HepG2 (cell line): ENCODE data around the gene ZBTB2. TPM values are rescaled to one million over a fixed set of nuclear protein-coding genes. Genes with fewer than 3 reads are reported as not detected.

Experiments used
- HDAC1 ChIP-seq: sonication (generic); formaldehyde crosslinking; IDR thresholded peaks from 2 replicates; pipeline ENCODE4 v1.5.1; 2020; ENCODE audit warnings: mild to moderate bottlenecking, missing genetic modification reagents
- HMG20B ChIP-seq: conservative IDR thresholded peaks from 2 replicates; pipeline ENCODE4 v1.6.1; 2016; ENCODE audit warnings: missing genetic modification reagents, missing compliant biosample characterization
- HNF1B ChIP-seq: sonication (generic); formaldehyde crosslinking; IDR thresholded peaks from 2 replicates; pipeline ENCODE4 v1.5.1; 2020; ENCODE audit warnings: mild to moderate bottlenecking, moderate library complexity, missing genetic modification reagents
- IKZF5 ChIP-seq: IDR thresholded peaks from 2 replicates; pipeline ENCODE4 v1.6.1; 2018; ENCODE audit warnings: missing genetic modification reagents, mild to moderate bottlenecking, missing compliant biosample characterization
- TBX3 ChIP-seq: fragments of 450-650 bp; IDR thresholded peaks from 2 replicates; pipeline ENCODE4 v1.6.1; 2017; ENCODE audit warnings: antibody characterized with exemption, mild to moderate bottlenecking, inconsistent platforms, borderline replicate concordance
- TEF ChIP-seq: sonication (generic); formaldehyde crosslinking; IDR thresholded peaks from 2 replicates; pipeline ENCODE4 v1.5.0; 2020; ENCODE audit warnings: missing genetic modification reagents
- TP53 ChIP-seq: sonication (generic); formaldehyde crosslinking; conservative IDR thresholded peaks from 2 replicates; pipeline ENCODE4 v1.4.0; 2020; ENCODE audit warnings: missing genetic modification reagents
- ZBTB1 ChIP-seq: sonication (generic); formaldehyde crosslinking; IDR thresholded peaks from 2 replicates; pipeline ENCODE4 v1.4.0; 2020; ENCODE audit warnings: missing genetic modification reagents, borderline replicate concordance
- ZGPAT ChIP-seq: IDR thresholded peaks from 2 replicates; pipeline ENCODE4 v1.6.1; 2016; ENCODE audit warnings: mild to moderate bottlenecking
- ZMYM4 ChIP-seq: sonication (generic); formaldehyde crosslinking; IDR thresholded peaks from 2 replicates; pipeline ENCODE4 v1.8.1; 2023; ENCODE audit warnings: mild to moderate bottlenecking, missing genetic modification reagents
- ZNF317 ChIP-seq: sonication (generic); formaldehyde crosslinking; IDR thresholded peaks from 2 replicates; pipeline ENCODE4 v1.5.0; 2020; ENCODE audit warnings: mild to moderate bottlenecking, missing genetic modification reagents
- ZNF430 ChIP-seq: sonication (generic); formaldehyde crosslinking; IDR thresholded peaks from 2 replicates; pipeline ENCODE4 v1.9.0; 2021; ENCODE audit warnings: mild to moderate bottlenecking, missing genetic modification reagents
- ZSCAN21 ChIP-seq: sonication (generic); formaldehyde crosslinking; IDR thresholded peaks from 2 replicates; pipeline ENCODE4 v1.8.0; 2022; ENCODE audit warnings: mild to moderate bottlenecking, missing genetic modification reagents, moderate library complexity, borderline replicate concordance
- polyA plus RNA-seq, 8 experiments: library from polyadenylated mRNA; depleted of rRNA in 3 of 8; stranded (reverse) in 7 of 8; unstranded in 1 of 8; fragments of >200 nt; fragmentation: Illumina TruSeq in 4 of 8; extraction: Trizol in 4 of 8; gene quantifications; 2 replicates each; pipeline versions ENCODE4 v1.2.1 to v1.2.3, GENCODE V29; 2011 to 2016; ENCODE audit warnings: low read depth in 4 of 8, missing spikeins in 1 of 8, mixed read lengths in 1 of 8; ENCODE audit not compliant: insufficient read depth in 1 of 8
- total RNA-seq, 5 experiments: library from RNA; depleted of rRNA; stranded (reverse); fragments of >200 nt; fragmentation: Illumina TruSeq; extraction: Trizol; gene quantifications; 2 replicates each; pipeline ENCODE4 v1.2.3, GENCODE V29; 2016; ENCODE audit warnings: low read depth in 1 of 5
- TF ChIP-seq, protein P1 (sequence below): sonication (generic); formaldehyde crosslinking; IDR thresholded peaks from 2 replicates; pipeline ENCODE4 v1.8.1; 2023; ENCODE audit warnings: mild to moderate bottlenecking, moderate library complexity, missing genetic modification reagents
- TF ChIP-seq, protein P2 (sequence below): sonication (generic); formaldehyde crosslinking; IDR thresholded peaks from 2 replicates; pipeline ENCODE4 v1.4.0; 2020; ENCODE audit warnings: missing genetic modification reagents, borderline replicate concordance
- TF ChIP-seq, protein P3 (sequence below): sonication (generic); formaldehyde crosslinking; conservative IDR thresholded peaks from 2 replicates; pipeline ENCODE4 v1.4.0; 2020; ENCODE audit warnings: mild to moderate bottlenecking, missing genetic modification reagents, moderate library complexity

Gene ZBTB2
- total and polyA plus RNA-seq, 2 of the 13 experiments (the other 11 are each of a cell fraction or from before 2014, with no cell fraction given), result 15.4 to 22.8 TPM

DNA sequence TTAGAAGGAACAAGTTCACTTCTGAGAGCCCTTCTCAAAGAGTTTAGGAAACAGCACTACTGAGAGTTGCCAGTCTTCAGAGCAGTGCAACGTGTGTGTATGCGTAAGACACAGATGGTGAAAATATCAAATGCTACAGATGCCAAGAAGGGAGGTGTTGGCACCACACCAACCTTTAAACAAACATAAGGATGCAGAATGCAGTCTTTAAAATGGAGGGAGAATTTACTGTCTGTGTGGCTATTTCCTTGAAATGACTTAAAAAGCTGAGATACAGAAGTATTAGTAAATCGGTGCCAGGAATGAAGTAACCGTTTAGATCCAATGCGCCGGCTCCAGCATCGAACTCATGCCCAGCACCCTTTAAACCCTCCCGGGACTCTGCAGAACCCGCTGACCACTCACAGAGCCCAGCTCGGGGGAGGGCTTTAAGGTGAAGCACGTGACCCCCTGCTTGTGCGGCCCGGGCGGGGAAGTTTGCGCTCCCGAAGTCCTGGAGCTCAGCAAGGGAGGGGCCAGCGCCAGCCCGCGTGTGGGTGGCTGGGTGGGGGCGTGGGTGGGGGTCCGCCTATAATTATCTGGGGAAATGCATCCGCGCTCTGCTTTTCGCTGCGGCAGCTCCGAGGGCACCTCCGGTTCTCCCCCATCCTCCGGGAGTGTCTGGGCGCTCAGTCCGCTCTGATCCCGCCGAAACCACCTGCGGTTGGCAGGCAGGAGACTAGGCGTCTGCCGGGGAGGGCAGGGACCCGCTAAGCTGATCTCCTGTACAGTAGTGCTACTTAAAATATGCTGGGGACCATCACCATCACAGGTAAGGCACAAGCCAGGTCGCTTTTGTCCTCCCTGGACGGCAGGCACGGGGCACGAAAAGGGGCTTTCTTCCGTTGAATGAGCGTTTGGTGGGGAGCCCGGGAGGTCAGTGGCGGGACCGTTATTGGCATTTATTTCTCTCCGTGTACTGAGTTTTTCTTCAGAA is 66.0 kb downstream of the ZBTB2 start (continued):
- TF ChIP-seq, protein P1, sequence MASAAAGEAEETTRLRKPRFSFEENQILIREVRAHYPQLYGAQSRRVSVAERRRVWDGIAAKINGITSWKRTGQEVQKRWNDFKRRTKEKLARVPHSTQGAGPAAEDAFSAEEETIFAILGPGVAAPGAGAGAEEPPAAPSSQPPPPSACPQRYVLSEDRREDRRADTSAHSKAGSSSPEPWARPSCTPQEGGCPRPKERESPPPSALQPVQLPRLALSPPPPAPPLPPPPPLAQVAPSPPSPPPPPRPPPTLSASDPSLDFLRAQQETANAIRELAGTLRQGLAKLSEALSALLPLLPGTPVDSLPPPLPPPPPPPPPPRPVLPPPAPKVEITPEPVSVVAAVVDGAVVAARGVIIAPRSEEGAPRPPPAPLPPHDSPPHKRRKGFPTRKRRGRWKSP, result peak; percentile 57; the same call in 1 of the 2 replicates
- no peak for TF ChIP-seq HMG20B (CRISPR knock-in tag)
- TF ChIP-seq TEF, result no peak
- no peak for TF ChIP-seq TP53 (CRISPR knock-in tag)
- TF ChIP-seq ZSCAN21 (CRISPR knock-in tag), result no peak
- TF ChIP-seq, protein P2, sequence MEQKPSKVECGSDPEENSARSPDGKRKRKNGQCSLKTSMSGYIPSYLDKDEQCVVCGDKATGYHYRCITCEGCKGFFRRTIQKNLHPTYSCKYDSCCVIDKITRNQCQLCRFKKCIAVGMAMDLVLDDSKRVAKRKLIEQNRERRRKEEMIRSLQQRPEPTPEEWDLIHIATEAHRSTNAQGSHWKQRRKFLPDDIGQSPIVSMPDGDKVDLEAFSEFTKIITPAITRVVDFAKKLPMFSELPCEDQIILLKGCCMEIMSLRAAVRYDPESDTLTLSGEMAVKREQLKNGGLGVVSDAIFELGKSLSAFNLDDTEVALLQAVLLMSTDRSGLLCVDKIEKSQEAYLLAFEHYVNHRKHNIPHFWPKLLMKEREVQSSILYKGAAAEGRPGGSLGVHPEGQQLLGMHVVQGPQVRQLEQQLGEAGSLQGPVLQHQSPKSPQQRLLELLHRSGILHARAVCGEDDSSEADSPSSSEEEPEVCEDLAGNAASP, result 0 out of 2 replicates have a peak, but pooled peaks have one; percentile 9
- TF ChIP-seq ZGPAT (CRISPR knock-in tag), result no peak
- no peak for TF ChIP-seq IKZF5 (CRISPR knock-in tag)
- TF ChIP-seq ZBTB1 (CRISPR knock-in tag), result no peak
- no peak for TF ChIP-seq HNF1B (CRISPR knock-in tag)
- TF ChIP-seq ZMYM4 (CRISPR knock-in tag), result peak; percentile 52; the same call in 1 of the 2 replicates
- no peak for TF ChIP-seq ZNF430 (CRISPR knock-in tag)
- TF ChIP-seq, protein P3, sequence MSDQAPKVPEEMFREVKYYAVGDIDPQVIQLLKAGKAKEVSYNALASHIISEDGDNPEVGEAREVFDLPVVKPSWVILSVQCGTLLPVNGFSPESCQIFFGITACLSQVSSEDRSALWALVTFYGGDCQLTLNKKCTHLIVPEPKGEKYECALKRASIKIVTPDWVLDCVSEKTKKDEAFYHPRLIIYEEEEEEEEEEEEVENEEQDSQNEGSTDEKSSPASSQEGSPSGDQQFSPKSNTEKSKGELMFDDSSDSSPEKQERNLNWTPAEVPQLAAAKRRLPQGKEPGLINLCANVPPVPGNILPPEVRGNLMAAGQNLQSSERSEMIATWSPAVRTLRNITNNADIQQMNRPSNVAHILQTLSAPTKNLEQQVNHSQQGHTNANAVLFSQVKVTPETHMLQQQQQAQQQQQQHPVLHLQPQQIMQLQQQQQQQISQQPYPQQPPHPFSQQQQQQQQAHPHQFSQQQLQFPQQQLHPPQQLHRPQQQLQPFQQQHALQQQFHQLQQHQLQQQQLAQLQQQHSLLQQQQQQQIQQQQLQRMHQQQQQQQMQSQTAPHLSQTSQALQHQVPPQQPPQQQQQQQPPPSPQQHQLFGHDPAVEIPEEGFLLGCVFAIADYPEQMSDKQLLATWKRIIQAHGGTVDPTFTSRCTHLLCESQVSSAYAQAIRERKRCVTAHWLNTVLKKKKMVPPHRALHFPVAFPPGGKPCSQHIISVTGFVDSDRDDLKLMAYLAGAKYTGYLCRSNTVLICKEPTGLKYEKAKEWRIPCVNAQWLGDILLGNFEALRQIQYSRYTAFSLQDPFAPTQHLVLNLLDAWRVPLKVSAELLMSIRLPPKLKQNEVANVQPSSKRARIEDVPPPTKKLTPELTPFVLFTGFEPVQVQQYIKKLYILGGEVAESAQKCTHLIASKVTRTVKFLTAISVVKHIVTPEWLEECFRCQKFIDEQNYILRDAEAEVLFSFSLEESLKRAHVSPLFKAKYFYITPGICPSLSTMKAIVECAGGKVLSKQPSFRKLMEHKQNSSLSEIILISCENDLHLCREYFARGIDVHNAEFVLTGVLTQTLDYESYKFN (CRISPR knock-in tag), result 0 out of 2 replicates have a peak, but pooled peaks have one; percentile 8
- TF ChIP-seq HDAC1 (CRISPR knock-in tag), result no peak
- TF ChIP-seq TBX3, result no peak
- TF ChIP-seq ZNF317 (CRISPR knock-in tag), result no peak
